SK-N-SH treated with all-trans-retinoic acid at 6 μM for 48 hours (cell line): ENCODE results near the gene FCHO1.

Experiments used
- ATAC-seq: fragments of 200-7000 bp; cut with Tn5 transposase; 3 replicates; pipeline ENCODE4 v1.9.1; 2020; ENCODE audit warnings: mild to moderate bottlenecking, moderate library complexity
- BACH2 ChIP-seq: fragments of 250-450 bp; sonication (Bioruptor Pico); IDR thresholded peaks from 2 replicates; pipeline ENCODE4 v1.9.0; 2021; ENCODE audit warnings: mild to moderate bottlenecking, borderline replicate concordance
- ESRRG ChIP-seq: fragments of 250-450 bp; sonication (Bioruptor Pico); IDR thresholded peaks from 2 replicates; pipeline ENCODE4 v1.6.1; 2021; ENCODE audit warnings: mild to moderate bottlenecking
- GLIS3 ChIP-seq: fragments of 250-450 bp; sonication (Bioruptor Pico); IDR thresholded peaks from 2 replicates; pipeline ENCODE4 v1.5.0; 2020; ENCODE audit warnings: mild to moderate bottlenecking, moderate library complexity
- OSR1 ChIP-seq: fragments of 250-450 bp; sonication (Bioruptor Pico); IDR thresholded peaks from 2 replicates; pipeline ENCODE4 v1.8.0; 2022; ENCODE audit warnings: moderate library complexity, mild to moderate bottlenecking, inconsistent platforms
- RARB ChIP-seq: fragments of 250-450 bp; sonication (Bioruptor Pico); IDR thresholded peaks from 2 replicates; pipeline ENCODE4 v1.8.0; 2021; ENCODE audit warnings: mild to moderate bottlenecking, moderate library complexity
- SNAI2 ChIP-seq: fragments of 250-450 bp; sonication (Bioruptor Pico); IDR thresholded peaks from 2 replicates; pipeline ENCODE4 v1.5.0; 2020; ENCODE audit warnings: mild to moderate bottlenecking, moderate library complexity
- TCF4 ChIP-seq: fragments of 250-450 bp; sonication (Bioruptor Pico); IDR thresholded peaks from 2 replicates; pipeline ENCODE4 v1.8.0; 2021; ENCODE audit warnings: mild to moderate bottlenecking, moderate library complexity, borderline replicate concordance
- TOX ChIP-seq: fragments of 250-450 bp; sonication (Bioruptor Pico); IDR thresholded peaks from 2 replicates; pipeline ENCODE4 v1.8.0; 2021; ENCODE audit warnings: mild to moderate bottlenecking, moderate library complexity, borderline replicate concordance
- TSHZ2 ChIP-seq: fragments of 250-450 bp; sonication (Bioruptor Pico); IDR thresholded peaks from 2 replicates; pipeline ENCODE4 v1.5.0; 2020; ENCODE audit warnings: mild to moderate bottlenecking, moderate library complexity
- ZC3H10 ChIP-seq: fragments of 250-450 bp; sonication (Bioruptor Pico); IDR thresholded peaks from 2 replicates; pipeline ENCODE4 v1.5.1; 2021; ENCODE audit warnings: mild to moderate bottlenecking, moderate library complexity
- ZFP3 ChIP-seq: fragments of 250-450 bp; sonication (Bioruptor Pico); IDR thresholded peaks from 2 replicates; pipeline ENCODE4 v1.5.0; 2020; ENCODE audit warnings: mild to moderate bottlenecking, moderate library complexity
- ZFP30 ChIP-seq: fragments of 450-650 bp; formaldehyde crosslinking; IDR thresholded peaks from 2 replicates; pipeline ENCODE4 v1.5.0; 2022; ENCODE audit warnings: mild to moderate bottlenecking, moderate library complexity
- ZNF565 ChIP-seq: fragments of 450-650 bp; formaldehyde crosslinking; conservative IDR thresholded peaks from 2 replicates; pipeline ENCODE4 v1.5.0; 2020; ENCODE audit warnings: low read depth, mild to moderate bottlenecking, moderate library complexity
- ZNF8 ChIP-seq: fragments of 450-650 bp; formaldehyde crosslinking; IDR thresholded peaks from 2 replicates; pipeline ENCODE4 v1.5.0; 2020; ENCODE audit warnings: mild to moderate bottlenecking, moderate library complexity
- TF ChIP-seq, protein P1 (sequence below): fragments of 250-450 bp; sonication (Bioruptor Pico); IDR thresholded peaks from 2 replicates; pipeline ENCODE4 v1.5.1; 2021; ENCODE audit warnings: mild to moderate bottlenecking, moderate library complexity

FCHO1 gene

GRCh38 chr19:17751912-17752273 is 616 bp downstream of the FCHO1 start:
- TF ChIP-seq ZC3H10 (CRISPR knock-in tag) (no peak), GLIS3 (CRISPR knock-in tag) (no peak), TCF4 (no peak), TSHZ2 (CRISPR knock-in tag) (no peak), TOX (CRISPR knock-in tag) (no peak), BACH2 (no peak)
- ATAC-seq, result no peak

DNA sequence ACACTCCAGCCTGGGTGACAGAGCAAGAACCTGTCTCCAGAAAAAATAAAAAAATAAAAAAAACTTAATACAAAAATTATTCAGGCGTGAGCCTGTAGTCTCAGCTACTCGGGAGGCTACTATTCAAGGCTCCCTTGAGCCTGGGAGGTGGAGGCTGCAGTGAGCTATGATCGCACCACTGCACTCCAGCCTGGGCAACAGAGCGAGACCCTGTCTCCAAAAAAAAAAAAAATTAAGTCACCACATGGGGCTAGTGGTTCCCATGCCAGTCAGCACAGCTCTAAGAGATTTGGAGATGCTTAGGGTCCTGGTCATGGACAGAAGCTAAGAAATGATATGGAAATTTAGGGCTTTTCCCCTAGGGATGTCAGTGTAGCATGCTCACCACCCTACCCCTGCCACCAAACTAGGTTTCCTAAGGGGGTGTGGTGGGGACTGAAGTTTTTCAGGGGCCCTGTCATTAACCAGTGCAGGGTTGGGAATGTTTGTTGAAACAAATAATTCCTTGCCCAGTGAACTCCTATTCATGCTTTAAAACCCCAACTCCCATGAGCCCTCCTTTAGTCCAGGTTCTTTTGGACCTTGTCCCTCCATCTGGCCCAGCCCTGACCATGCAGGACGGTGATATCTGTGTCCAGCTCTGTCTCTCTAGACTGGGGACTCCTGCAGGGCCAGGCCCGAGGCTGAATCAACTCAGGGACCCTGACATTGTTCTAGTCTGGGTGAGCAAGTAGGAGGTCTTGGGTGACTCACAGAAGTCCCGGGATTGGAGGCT is 1.8 kb downstream of the FCHO1 start:
- TF ChIP-seq ZFP3, result peak; percentile 97
- TF ChIP-seq ZNF565, result no peak
- ATAC-seq, result no peak

GRCh38 chr19:17753976-17754375 is 2.7 kb downstream of the FCHO1 start:
- TF ChIP-seq GLIS3 (CRISPR knock-in tag), result no peak
- no peak for ATAC-seq

- TF ChIP-seq ZC3H10 (CRISPR knock-in tag), result no peak
- peak; percentile 99 for TF ChIP-seq ZFP3
- TF ChIP-seq ESRRG (CRISPR knock-in tag), result no peak
- no peak for ATAC-seq
Observed at GRCh38 chr19:17754634-17755442, 3.6 kb downstream of the FCHO1 start.

DNA sequence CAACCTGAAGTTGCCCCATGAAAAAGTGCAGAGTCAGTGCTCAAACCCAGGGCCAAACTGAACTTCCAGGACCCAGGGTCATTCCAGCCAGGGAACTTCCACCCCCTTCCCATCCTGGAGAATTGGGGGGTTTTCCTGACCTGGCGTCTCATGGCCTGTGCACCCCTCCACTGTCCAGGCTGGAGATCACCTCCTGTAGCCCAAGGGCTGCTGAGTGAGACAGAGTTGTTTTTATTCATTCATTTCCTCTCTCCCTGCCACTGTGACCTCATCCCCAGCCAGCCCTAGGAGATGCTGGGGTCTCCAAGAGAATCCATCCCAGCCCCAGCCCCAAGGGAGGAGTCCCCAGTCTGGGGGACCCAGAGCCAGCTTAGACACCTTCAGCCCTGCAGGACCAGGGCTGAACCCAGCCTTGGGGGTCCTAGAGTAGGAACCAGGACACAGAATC is 4.2 kb downstream of the FCHO1 start:
- no peak; the same call in 2 of the 3 replicates for ATAC-seq
- no peak for TF ChIP-seq TOX (CRISPR knock-in tag)
- TF ChIP-seq GLIS3 (CRISPR knock-in tag), result no peak
- TF ChIP-seq RARB (CRISPR knock-in tag), result no peak
- TF ChIP-seq OSR1 (CRISPR knock-in tag), result no peak
- TF ChIP-seq, protein P1, sequence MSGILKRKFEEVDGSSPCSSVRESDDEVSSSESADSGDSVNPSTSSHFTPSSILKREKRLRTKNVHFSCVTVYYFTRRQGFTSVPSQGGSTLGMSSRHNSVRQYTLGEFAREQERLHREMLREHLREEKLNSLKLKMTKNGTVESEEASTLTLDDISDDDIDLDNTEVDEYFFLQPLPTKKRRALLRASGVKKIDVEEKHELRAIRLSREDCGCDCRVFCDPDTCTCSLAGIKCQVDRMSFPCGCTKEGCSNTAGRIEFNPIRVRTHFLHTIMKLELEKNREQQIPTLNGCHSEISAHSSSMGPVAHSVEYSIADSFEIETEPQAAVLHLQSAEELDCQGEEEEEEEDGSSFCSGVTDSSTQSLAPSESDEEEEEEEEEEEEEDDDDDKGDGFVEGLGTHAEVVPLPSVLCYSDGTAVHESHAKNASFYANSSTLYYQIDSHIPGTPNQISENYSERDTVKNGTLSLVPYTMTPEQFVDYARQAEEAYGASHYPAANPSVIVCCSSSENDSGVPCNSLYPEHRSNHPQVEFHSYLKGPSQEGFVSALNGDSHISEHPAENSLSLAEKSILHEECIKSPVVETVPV, result no peak
- TF ChIP-seq ZNF565, result no peak
- TF ChIP-seq TSHZ2 (CRISPR knock-in tag), result no peak
- TF ChIP-seq ZNF8 (CRISPR knock-in tag), result no peak
- TF ChIP-seq ZFP30 (CRISPR knock-in tag), result no peak
- no peak for TF ChIP-seq SNAI2 (CRISPR knock-in tag)

DNA sequence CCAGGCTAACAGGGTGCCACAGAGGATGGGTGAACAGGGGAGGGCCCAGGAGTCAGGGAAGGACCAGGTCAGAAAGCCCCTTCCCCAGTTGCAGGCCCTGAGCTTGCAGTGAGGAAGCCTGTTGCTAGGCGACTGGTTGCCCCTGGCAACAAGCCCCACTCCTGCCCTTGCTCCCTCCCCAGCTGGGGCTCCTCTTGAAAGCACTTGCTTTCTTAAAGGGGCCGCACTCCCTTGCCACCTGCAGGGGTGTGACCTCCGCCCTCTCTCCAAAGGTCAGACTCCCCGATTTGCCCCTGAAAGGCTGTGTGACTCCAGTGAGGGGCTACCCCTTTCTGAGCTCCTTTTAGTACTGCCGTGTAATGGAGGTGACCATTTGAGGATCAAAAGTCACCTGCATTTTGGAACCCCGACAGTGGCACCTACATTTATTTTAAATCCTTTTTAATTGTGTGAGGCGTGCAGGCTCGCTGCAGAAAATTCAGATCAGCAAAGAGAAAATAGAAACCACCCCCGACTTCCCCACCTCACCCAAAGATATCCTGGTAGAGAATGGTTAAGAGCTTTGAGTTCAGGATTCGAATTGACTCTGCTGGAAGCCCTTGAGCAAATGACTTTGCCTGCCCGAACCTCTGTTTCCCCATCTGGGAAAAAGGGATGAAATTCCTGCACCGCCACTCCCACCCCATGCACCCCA is 4.8 kb downstream of the FCHO1 start:
- ATAC-seq, result no peak; the same call in 2 of the 3 replicates
- no peak for TF ChIP-seq OSR1 (CRISPR knock-in tag)
- no peak for TF ChIP-seq ZFP3
- TF ChIP-seq, all 23 proteins: peak for 0
